Measurements from ENCODE around the gene ATP8B4.
"Not testable (repeated sequence)": the region's sequence is repeated elsewhere in the genome, so short reads cannot be mapped to it uniquely, and the experiment has no call there.

Gene ATP8B4

DNA sequence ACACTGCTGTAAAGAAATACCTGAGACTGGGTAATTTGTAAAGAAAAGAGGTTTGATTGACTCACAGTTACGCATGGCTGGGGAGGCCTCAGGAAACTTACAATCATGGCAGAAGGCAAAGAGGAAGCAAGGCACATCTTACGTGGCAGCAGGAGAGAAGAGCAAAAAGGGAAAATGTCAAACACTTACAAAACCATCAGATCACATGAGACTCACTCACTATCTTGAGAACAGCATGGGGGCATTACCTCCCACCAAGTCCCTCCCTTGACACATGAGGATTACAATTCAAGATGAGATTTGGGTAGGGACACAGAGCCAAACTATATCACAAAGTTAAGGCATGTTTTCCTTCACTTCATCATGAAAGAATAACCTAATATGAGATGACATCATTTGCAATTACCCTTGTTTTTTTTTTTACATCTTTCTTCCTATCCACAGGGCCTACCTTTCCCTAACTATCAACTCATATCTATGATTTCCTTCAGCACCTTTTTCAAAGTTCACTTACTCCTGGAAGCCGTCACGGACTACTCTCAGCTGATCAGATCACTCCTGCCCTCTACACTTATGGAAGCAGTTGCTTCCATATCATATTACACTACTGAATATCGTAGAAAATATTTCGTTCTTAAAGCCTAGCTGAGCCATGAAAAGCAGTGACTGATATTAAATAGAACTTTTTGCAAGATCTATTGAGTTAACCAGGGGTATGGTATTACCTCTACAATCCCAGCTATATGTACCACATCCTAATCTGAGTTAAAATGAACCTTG is 25.5 kb upstream of the ATP8B4 start:
- intact Hi-C loops (cut with DNase I) = loop anchor here (10.0 kb wide), 1 partner anchor 1280 kb away; no protein-coding TSS in a partner anchor
- no peak for DNase-seq

DNA sequence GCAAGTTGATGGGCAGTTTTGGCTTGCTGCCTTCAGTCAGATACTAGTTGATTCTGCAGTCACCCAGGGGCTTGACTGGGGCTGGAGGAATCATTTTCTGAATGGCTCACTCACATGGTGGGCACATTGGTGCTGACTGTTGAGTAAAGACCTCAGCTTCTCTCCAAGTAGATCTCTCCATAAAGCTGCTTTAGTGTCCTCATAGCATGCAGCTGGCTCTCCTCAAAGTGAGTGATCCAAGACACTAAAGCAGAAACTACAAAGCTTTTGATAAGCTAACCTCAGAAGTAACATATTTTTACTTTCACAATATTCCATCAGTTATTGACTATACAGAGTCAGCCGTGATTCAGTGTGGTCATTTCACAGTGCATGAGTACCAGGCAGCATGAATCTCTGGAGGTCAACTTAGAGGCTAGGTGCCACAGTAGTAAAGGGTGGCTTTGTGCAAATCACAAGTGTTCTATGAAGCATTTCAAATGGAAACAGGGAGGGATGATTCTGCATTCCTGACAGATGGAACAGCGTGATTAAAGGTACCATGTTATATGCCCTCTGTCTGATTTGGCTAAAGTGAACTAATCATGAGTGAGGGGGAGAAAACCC is 24.3 kb upstream of the ATP8B4 start:
- intact Hi-C loops (cut with DNase I) = loop anchor here (10.0 kb wide), 1 partner anchor 1279 kb away; no protein-coding TSS in a partner anchor
- DNase-seq = no peak

- no peak for DNase-seq
- intact Hi-C loops (cut with DNase I) = loop anchor here (10.0 kb wide), 1 partner anchor 1277 kb away; no protein-coding TSS in a partner anchor
Measured at GRCh38 chr15:50141856-50142255, 22.8 kb upstream of the ATP8B4 start.

DNA sequence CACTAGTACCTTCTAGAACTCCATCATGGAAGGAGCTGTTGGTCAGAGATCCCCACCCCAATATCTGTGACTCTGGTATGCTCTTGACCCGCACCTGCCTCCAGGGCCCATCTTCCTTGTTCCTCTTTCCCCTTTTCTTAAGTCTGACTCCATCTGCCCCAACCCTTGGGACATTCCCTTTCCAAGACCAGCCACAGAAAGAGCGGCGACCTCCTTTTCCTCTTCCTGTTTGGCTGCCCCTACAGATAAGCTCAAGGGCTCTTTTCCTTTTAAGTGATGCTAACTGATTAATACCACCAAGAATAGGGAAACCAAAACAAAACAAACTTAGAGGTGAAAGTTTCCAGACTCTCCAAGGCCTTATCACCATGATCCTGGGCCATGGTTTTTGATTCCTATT is 21.9 kb upstream of the ATP8B4 start:
- DNase-seq = no peak
- intact Hi-C loops (cut with DNase I) = loop anchor here (10.0 kb wide), 1 partner anchor 1276 kb away; no protein-coding TSS in a partner anchor

GRCh38 chr15:50140098-50140497 is 21.1 kb upstream of the ATP8B4 start:
- DNase-seq = peak in 7 of 42 donors; percentile 7 to 62 (median 27)
- intact Hi-C loops (cut with DNase I) = loop anchor here (10.0 kb wide), 1 partner anchor 1275 kb away; no protein-coding TSS in a partner anchor

DNA sequence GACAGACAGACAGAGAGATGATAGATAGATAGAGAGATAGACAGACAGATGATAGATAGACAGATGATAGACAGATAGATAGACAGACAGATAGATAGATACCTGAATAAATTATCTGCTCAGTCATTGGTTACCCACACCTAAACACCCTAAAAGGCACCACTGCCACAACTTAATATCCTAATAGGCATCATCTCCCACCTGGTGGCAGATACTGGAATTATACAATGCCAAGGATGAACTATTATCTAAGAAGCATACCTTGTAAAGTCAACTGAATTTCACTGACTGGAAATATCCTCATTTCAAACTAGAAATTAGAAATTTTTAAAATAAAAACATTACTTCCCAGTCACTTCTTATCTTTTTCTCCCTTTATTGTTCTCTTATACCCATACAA is 19.4 kb upstream of the ATP8B4 start:
- intact Hi-C loops (cut with DNase I) = no loop called here
- DNase-seq = no peak

GRCh38 chr15:50137893-50138292 is 18.9 kb upstream of the ATP8B4 start:
- DNase-seq = no peak
- intact Hi-C loops (cut with DNase I) = no loop called here

DNA sequence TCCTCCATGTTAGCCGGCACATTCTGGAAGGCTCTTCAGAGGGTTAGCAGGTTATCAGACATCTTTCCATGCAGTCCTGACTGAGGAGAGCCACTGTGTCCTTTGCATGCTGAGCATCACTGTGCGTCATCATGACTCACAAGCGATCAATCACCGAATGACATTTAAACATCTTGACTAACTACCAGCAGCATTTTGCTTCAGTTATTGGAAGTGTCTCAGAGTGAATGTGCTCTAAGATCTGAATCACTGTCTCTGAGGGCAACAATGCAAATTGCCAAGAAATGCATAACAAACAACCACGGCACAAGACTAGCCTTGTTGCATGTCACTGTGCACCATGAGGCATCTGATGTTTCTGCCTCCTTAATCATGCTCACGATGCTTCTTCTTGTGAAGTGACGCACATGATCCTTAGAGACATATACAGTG is 18.3 kb upstream of the ATP8B4 start:
- DNase-seq = peak in 1 of 42 donors; percentile 14
- intact Hi-C loops (cut with DNase I) = no loop called here

DNA sequence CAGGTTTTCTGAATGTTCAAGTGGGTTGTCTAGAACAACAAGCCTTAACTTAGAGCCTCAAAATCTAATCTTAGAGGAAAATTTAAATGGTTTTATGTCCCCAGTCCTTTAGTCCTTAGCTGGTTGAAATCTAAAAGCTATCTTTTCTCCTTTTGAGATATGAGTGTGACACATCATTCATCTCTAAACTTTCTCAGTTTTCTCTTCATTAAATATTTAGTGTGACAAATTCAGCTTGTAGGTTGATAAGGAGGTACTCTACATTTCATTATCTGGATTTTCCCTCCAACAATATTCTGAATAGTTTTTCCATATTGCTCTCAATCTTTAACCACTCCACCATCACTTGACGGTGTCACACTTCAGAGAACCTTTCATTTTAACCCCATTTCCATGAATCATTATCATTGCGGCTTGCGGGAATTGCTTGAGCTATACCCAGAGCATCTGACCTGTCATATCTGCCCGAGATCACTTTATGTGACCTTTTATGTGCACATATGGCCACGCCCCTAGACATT is 16.1 kb upstream of the ATP8B4 start:
- DNase-seq = no peak
- intact Hi-C loops (cut with DNase I) = no loop called here

GRCh38 chr15:50134524-50135024 is 15.5 kb upstream of the ATP8B4 start:
- peak in 4 of 42 donors; percentile 13 to 59 (median 26) for DNase-seq
- intact Hi-C loops (cut with DNase I) = no loop called here

DNA sequence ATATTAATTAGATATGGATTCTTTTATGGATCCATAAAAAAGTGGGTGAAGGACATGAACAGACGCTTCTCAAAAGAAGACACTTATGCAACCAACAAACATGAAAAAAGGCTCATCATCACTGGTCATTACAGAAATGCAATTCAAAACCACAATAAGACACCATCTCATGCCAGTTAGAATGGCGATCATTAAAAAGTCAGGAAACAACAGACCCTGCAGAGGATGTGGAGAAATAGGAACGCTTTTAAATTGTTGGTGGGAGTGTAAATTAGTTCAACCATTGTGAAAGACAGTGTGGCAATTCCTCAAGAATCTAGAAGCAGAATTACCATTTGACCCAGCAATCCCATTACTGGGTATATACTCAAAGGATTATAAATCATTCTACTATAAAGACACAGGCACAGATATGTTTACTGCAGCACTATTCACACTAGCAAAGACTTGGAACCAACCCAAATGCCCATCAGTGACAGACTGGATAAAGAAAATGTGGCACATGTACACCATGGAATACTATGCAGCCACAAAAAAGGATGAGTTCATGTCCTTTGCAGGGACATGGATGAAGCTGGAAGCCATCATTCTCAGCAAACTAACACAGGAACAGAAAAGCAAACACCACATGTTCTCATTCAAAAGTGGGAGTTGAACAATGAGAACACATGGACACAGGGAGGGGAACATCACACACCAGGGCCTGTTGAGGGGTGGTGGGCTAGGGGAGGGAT is 13.4 kb upstream of the ATP8B4 start:
- DNase-seq; intact Hi-C loops (cut with DNase I): not testable (repeated sequence)

GRCh38 chr15:50131617-50132016 is 12.6 kb upstream of the ATP8B4 start:
- intact Hi-C loops (cut with DNase I) = no loop called here
- DNase-seq = no peak

DNA sequence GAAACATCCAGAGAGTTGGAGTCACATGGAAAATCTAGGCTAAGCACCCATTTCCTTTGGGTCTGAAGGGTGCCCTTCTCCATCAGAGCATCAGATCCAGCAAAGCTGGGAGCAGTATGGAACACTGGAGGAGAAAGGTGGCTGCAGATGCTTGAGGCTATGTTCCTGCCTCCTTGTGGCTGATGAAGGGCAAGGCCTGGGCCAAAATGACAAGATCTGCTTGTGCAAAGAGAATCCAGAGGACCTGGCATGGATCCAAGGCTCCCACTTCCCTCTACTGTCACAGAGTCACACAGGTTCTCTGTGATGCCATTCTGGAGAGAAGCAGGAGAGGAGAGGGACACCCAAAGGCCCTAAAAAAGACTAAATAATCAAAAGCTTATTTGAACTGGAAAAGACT is 9.2 kb upstream of the ATP8B4 start:
- intact Hi-C loops (cut with DNase I) = loop anchor here (10.0 kb wide), 1 partner anchor 63 kb away; no protein-coding TSS in a partner anchor
- peak in 41 of 42 donors; percentile 15 to 75 (median 53) for DNase-seq

GRCh38 chr15:50127255-50127777 is 8.3 kb upstream of the ATP8B4 start:
- intact Hi-C loops (cut with DNase I) = loop anchor here (10.0 kb wide), 1 partner anchor 63 kb away; no protein-coding TSS in a partner anchor
- no peak for DNase-seq

GRCh38 chr15:50126072-50126471 is 7.0 kb upstream of the ATP8B4 start:
- intact Hi-C loops (cut with DNase I) = loop anchor here (10.0 kb wide), 1 partner anchor 61 kb away; no protein-coding TSS in a partner anchor
- no peak for DNase-seq

- intact Hi-C loops (cut with DNase I) = loop anchor here (10.0 kb wide), 1 partner anchor 60 kb away; no protein-coding TSS in a partner anchor
- DNase-seq = no peak
Measured at GRCh38 chr15:50124631-50125030, 5.6 kb upstream of the ATP8B4 start.

GRCh38 chr15:50123861-50124557 is 5.0 kb upstream of the ATP8B4 start:
- intact Hi-C loops (cut with DNase I) = loop anchor here (10.0 kb wide), 1 partner anchor 59 kb away; no protein-coding TSS in a partner anchor
- no peak for DNase-seq

- intact Hi-C loops (cut with DNase I) = loop anchor here (10.0 kb wide), 1 partner anchor 56 kb away; no protein-coding TSS in a partner anchor
- no peak for DNase-seq
Measured at GRCh38 chr15:50120729-50121128, 1.7 kb upstream of the ATP8B4 start.
